HG03159 (cell line): Measurements from ENCODE around the gene LEUTX.
"Not testable (repeated sequence)": the region's sequence is repeated elsewhere in the genome, so short reads cannot be mapped to it uniquely, and the experiment has no call there.

Experiments used
- ATAC-seq: cut with Tn5 transposase; IDR thresholded peaks from one replicate; pipeline ENCODE4 v1.9.1; 2021; ENCODE audit warnings: mild to moderate bottlenecking, moderate library complexity; ENCODE audit not compliant: unreplicated experiment

The LEUTX gene

DNA sequence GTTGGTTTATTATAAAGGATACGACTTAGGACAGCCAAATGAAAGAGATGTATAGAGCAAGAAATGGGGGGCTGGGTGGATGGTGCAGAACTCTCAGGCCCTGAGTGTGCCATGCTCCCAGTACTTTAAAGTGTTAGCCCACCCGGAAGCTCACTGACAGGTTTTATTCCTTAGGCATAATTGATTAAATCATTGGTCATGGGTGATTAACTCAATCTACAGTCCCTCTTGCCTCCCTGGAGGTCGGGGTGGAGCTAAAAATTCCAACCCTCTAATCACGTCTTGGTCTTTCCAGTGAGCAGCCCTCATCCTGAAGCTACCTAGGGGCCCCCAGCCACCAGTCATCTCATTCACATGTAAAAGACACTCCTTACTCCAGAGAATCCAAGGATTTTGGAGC, 9.9 kb upstream of the LEUTX start:
- ATAC-seq = no peak

DNA sequence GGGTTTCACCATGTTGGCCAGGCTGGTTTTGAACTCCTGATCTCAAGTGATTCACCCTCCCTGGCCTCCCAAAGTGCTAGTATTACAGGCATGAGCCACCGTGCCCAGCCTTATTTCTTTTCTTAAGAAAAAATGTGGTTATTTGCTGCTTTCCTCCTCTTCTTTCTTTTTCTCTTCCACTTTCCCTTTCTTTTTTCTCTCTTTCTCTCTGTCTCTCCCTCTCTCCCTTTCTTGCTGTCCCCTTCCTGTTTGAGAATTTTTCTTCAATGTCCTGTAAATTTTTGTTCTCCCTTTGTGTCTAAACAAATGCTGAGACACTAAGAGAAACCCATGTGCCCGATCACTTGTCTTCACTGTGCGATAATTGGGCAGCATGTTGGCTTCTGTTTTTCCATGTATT, 2.2 kb downstream of the LEUTX start:
- ATAC-seq = no peak

DNA sequence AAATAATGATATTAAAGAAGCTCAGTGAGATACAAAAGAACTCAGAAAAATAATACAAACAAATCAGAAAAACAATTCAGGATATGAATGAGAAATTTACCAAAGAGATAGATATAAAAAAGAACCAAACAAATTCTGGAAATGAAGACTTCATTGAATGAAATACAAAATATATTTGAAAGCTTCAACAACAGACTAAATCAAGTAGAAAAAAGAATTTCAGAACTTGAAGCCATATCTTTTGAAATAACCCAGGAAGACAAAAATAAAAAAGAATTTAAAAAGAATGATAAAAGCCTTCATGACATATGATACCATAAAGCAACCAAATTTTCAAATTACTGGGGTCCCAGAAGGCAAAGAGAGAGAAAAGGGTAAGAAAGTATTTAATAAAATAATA, 9.6 kb downstream of the LEUTX start:
- no peak for ATAC-seq

DNA sequence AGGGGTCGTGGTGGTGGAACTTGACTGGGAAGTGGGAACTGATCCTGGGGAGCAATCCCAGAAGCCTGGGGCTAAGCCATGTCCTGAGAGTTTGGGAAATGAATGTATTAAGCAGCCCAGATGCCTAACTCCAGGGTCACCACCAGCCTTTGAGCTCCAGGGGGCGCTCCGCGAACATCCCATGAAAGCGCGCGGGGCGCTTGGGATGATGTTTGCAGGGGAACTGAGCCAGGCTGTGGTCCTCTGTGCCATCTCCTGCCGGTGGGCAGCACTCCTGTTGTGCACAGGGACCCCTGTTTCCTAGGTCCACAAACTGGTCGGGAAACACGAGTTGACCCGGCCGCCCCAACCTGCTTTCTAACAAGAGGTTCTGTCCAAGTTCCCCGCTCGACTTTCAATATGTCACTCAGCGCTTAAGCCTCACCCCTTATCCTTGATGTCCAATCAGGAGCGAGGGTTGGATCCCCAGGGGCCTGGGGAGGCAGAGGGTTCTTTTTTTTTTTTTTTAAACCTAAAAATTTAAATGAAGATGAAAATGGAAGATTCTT, 14.4 kb downstream of the LEUTX start:
- ATAC-seq = peak; percentile 73

DNA sequence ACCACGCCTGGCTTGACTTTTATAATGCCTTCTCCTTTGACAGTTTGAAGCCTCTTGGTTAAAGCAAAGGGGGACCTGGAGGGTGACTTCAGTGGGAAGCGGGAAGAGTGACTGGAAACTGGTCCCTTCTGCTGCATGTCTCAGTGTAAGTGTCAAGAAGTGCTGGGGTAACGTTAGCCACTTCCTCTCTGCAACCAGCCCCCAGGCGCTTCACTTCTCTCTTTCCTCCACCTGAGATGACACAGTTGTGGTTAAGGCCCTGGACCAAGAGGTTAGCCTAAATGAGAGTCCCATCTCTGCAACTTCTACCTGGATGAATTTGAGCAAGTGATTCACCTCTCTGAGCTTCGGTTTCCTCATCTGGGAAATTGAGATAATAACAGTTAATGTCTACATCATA, 16.3 kb downstream of the LEUTX start:
- ATAC-seq = no peak

DNA sequence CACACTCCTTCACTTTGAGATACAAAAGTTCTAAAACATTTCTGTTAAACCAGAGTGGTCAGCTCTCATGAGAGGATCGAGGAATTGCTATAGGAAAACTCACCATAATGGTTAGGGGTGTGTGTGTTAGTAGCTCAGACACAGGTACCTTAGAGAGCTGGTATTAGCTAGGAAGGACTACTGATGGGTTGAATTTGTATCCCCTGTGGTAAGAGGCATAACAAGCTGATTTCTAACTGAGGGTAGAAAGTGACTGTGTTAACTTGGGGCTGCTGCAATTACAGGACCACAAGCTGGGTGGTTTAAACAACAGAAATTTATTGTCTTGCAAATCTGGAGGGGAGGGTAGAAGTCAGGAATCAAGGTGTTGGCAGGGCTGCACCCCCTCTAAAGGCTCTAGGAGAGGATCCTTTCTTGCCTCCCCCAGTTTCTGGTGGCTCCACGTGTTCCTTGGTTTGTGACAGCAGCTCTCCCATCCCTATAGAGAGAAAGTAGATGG, 17.4 kb downstream of the LEUTX start:
- no peak for ATAC-seq

DNA sequence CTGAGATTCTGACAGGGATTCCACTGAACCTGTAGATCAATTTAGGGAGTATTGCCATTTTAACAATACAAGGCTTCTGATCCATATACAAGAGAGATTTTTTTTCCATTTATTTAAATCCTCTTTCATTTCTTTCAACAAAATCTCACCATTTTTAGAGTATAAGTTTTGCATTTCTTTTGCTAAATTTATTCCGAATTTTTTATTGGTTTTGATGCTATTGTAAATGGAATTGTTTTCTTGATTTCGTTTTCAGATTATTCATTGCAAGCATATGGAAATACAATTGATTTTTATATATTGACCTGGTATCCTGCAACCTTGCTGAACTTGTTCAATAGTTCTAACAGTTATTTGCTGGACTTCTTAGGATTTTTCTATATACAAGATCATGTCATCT, 18.4 kb downstream of the LEUTX start:
- ATAC-seq = no peak

DNA sequence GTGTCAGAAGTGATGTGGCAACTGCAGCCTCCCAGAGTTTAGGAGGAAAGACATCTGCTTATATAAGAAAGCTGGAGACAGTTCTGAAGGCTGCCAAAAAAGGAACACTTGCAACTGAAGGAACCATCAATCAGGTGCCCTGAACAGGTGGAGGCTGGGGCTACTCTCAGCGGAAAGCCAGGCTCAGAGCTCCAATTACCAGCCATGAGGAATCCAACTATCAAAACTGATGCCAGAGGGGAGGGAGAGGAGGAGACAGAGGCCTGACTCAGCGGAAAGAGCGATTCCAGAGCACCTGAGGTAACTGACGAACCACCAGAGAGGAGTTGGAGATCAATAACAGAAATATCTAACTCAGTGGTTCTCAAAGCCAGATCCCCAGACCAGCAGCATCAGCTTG, 24.3 kb downstream of the LEUTX start:
- ATAC-seq = no peak

DNA sequence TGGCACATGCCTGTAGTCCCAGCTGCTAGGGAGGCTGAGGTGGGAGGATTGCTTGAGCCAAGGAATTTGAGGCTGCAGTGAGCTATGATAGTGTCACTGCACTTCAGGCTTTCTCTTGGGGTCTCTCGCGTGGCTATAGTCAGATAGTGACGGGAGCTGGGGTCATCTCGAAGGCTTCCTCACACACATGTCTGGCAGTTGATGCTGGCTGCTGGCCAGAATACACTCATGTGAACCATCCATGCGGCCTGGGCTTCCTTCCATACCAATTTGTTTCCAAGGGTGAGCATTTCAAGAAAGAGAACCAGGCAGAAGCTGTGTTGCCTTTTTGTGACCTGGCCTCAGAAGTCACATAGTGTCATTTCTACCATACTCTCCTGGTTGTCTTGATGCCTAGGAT, 26.4 kb downstream of the LEUTX start:
- no peak for ATAC-seq

DNA sequence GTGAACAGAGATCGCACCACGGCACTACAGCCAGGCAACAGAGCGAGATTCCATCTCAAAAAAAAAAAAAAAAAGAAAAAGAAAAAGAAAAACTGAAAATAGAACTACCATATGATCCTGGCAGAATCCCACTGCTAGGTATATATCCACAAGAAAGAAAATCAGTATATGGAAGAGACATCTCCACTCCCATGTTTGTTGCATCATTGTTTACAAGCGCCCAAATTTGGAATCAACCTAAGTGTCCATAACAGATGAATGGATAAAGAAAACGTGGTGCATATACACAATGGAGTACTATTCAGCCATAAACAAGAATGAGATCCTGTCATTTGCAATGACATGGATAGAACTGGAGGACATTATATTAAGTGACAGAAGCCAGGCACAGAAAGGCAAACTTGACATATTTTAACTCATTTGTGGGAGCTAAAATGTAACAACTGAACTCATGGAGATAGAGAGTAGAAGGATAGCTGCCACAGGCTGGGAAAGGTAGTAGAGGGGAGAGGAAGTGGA, 29.3 kb downstream of the LEUTX start:
- ATAC-seq = no peak

DNA sequence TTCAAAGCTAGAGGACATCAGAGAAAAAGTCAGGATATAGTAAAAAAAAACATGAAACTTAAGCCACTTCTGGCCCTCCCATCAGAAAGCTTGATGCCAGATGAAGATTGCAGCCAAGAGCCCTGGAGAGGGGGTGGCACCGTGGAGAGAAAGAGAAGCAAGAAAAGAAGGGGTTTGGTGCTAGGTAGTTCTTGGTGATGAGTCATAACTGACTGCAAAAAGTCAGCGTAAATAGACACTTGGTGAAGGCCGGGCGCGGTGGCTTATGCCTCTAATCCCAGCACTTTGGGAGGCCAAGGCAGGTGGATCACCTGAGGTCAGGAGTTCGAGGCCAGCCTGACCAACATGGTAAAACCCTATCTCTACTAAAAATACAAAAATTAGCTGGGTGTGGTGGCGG, 30.0 kb downstream of the LEUTX start:
- ATAC-seq = not testable (repeated sequence)

DNA sequence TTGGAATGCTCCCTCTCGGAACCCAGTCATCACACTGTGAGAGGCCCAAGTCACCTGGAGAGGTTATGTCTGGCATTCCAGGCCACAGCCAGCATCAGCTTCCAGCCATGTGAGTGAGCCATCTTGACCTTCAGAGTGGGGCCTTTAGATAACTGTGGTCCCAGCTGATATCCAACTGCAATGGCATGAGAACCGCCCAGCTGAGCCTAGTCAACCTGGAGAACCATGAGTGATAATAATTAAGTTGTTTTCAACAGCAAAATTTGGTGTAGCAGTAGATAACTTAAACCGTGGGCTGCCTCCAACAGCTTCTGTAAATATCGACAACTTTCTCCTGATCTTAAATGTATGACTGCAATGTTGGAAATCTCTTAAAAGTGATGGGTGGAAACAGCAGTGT, 30.7 kb downstream of the LEUTX start:
- ATAC-seq = no peak

DNA sequence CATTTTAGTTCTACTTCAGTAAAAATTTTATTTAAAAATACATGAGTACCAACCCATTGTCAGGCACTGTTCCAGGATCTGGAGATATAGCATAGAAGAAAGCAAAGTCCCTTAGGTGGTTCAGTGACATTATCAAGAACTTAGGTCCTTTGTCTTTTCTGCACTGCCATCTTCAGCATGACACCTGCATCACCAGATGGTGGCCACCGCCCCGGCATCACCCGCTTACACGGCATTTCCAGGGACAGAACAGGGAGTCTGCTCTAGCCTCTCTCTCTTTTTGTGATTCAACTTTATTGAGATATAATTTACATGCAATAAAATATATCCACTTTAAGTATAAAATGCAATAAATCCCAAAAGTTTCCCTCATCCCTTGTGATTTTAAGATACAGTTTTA, 31.8 kb downstream of the LEUTX start:
- no peak for ATAC-seq

DNA sequence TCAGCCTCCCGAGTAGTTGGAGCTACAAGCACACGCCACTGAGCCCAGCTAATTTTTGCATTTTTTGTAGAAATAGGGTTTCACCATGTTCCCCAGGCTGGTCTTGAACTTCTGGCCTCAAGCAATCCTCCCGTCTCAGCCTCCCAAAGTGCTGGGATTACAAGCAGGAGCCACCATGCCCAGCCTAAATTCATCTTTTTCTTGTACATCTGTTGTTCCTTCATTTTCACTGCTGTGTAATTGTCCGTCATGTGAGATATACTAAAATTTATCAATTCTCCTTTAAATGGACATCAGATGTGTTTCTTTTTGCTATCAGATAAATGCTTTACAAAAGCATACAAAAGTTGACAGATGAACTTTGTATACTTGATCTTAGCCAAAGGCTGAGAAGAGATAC, 32.4 kb downstream of the LEUTX start:
- ATAC-seq = no peak

DNA sequence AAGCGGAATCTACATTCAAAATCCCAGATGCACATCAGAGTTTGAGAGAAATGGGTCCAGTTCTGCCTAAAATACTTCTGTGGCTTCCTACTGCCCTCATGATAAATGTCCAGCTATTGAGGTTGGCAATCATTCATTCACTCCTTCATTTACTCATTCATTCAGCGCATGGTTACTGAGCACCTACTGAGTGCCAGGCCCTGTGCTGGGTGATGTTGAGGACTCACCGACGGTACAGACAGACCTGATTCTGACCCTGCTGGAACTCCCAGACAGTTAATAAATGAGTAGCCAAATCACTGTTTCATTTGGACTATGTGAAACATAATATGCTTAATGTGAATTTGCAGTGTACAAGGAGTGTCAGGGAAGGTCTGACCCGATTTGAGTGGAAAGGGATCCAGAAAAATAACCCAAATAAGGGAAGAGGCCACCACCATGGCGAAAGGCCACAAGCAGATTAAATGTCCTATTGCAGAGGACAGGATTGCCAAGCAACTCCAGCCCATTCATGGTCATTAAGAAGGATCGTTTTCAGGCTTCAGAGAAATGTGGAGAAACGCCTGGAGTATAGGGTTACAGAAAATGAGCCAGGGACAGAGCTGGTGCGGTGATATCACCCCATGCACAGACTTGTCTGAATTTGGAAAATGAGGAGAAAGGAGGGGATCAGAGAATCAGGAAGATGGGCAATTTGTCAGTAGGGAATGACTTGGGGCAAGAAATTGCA, 34.8 kb downstream of the LEUTX start:
- ATAC-seq = no peak

DNA sequence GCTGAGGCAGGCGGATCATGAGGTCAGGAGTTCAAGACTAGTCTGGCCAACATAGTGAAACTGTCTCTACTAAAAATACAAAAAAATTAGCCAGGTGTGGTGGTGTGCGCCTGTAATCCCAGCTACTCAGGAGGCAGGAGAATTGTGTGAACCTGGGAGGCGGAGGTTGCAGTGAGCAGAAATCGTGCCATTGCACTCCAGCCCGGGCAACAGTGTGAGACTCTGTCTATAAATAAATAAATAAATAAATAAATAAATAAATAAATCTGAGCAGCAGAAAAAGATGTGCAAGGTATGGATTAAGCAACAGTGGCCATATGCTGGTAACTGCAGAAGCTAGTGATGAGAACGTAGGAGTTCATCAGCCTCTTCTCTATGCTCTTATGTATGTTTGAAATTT, 35.5 kb downstream of the LEUTX start:
- not testable (repeated sequence) for ATAC-seq

DNA sequence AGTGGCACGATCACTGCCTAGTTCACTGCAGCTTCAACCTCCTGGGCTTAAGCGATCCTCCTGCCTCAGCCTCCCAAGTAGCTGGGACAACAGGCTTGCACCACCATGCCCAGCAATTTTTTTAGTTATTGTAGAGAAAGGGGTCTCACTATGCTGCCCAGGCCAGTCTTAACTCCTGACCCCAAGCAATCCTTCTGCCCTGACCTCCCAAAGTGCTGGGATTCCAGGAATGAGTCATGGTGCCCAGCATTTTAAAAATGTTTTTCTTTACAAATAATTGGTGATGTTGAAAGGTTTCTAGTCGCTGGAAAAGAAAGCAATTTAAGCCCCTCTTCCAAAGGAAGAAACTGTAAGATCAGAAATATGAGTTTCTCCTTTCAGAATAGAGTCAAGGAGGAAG, 35.9 kb downstream of the LEUTX start:
- no peak for ATAC-seq

DNA sequence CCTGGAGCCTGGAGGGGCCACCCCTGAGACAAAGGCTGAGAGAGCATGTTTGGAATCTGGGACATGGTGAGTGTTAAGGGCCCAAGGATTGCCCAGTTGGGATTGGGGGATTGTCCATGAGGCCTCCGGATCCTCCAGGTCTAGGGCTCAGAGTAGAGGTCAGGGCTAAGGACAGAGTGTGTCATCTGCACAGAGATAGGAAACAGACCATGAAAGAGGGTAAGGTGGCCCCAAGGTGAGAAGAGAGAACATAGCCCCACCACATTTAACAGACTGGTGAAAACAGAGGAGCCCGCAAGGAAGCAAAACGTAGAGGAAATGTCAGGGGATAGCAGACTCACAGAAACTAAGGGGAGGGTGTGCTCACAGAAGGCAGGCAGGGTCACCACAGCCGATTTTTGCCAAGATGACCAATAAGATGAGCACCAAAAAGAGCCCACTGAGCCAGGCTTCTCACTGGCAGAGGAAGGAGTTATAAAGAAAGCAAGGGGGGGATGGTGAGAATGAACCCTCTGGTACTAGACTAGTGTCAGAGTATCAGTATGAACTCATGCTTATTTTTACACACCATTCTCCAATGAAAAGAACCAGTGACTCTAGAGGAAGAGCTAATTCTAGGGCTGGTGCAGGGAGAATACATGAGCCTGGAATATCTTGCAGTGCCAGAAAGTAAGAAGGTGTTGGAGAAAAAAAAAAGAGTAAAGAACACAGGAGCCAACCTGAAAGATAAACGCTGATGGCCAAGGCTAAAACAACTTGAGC, 37.8 kb downstream of the LEUTX start:
- no peak for ATAC-seq

DNA sequence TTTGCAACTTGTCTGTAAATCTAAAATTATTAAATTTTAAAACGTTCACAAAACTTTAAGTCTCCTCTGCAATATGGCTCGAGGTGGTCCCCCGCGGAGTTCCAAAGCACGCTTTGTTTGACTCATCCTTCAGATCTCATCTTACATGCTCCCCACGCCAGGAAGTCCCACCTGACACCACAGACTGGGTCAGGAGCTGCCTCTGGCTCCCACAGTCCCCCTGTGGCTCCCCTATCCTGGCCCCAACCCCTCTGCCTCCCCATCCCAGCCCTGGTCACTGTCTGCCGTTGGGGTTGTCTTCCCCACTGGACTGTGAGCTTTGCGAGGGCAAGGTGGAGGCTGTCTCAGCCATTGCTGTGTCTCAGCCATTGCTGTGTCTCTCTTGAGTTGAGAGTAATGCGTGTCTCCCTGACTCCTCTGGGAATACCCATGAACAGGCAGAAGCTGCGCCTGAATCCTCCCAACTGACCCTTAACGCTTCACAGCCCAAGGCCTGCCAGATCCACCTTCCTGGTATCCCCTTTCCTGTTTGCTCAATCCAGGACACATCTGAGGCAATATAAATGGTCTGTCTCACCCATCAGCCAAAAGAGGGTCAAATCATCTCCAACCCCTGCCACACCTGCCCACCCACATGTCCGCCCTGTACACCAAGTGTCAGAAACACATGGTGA, 39.4 kb downstream of the LEUTX start:
- ATAC-seq = no peak

DNA sequence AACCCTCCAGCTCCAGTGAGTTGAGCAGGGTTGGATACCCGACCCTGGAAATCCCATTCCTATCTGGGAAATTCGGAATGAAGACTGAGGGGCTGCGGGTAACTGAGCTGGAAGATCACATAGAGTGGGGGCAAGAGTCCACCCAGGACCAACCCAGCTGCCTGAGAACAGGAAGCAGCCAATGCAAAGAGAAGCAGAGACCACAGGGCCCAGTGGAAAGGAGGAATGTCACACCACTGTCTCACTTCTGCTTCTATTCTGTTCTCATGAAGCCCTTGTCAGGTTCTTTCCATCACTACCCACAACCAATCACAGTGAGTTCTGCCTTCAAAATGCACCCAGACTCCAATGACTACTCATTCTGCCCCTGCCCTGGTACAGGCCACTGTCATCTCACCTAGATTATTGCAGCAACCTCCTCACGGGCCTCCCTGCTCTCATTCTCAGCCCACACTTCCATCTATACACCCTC, 40.0 kb downstream of the LEUTX start:
- peak; percentile 80 for ATAC-seq

DNA sequence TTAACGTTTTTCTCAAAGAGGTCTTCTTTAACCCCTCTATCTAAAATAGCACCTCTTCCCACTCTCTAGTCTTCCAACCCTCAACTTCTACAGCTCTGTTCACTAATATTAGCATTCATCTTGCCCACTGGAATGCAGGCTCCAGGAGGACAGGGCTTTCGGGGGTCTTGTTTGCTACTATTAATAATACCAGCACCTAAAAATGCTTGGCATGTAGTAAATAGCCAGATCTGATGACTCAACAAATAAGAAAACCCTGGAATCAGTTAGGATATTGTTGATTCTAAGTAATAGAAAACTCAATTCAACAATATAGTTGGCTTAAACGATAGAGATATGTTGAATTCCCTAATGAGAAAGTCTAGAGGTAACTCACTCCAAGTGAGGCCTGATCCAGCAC, 41.1 kb downstream of the LEUTX start:
- no peak for ATAC-seq
